Measurements from ENCODE around the gene MEX3C.

MEX3C gene

DNA sequence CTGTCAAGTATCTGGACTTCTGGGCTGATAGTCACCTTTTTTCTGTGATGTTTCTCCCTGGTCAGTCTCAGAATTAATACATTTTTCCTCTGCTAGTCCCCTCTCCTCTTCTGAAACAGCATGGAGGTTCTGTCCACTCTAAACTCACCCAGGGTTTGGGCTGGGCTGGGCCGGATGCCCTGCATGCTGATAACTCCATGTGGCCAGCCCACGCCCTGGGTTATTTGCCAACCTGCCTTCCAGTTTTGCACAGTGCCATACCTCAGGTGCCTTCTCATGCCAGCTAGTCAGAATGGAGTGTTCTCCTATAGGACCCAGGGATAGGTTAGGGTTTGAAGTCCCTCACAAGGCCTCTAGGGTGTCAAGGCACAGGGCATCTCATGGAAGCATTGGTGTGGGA, 32.2 kb downstream of the MEX3C start:
- TF ChIP-seq, protein P1, sequence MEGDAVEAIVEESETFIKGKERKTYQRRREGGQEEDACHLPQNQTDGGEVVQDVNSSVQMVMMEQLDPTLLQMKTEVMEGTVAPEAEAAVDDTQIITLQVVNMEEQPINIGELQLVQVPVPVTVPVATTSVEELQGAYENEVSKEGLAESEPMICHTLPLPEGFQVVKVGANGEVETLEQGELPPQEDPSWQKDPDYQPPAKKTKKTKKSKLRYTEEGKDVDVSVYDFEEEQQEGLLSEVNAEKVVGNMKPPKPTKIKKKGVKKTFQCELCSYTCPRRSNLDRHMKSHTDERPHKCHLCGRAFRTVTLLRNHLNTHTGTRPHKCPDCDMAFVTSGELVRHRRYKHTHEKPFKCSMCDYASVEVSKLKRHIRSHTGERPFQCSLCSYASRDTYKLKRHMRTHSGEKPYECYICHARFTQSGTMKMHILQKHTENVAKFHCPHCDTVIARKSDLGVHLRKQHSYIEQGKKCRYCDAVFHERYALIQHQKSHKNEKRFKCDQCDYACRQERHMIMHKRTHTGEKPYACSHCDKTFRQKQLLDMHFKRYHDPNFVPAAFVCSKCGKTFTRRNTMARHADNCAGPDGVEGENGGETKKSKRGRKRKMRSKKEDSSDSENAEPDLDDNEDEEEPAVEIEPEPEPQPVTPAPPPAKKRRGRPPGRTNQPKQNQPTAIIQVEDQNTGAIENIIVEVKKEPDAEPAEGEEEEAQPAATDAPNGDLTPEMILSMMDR (IDR thresholded peaks at IDR 0.05) = no peak
- TF ChIP-seq ZFX (IDR thresholded peaks at IDR 0.05; ENCODE audit: borderline replicate concordance) = no peak
- H3K27ac ChIP-seq = no peak overlapping the region

DNA sequence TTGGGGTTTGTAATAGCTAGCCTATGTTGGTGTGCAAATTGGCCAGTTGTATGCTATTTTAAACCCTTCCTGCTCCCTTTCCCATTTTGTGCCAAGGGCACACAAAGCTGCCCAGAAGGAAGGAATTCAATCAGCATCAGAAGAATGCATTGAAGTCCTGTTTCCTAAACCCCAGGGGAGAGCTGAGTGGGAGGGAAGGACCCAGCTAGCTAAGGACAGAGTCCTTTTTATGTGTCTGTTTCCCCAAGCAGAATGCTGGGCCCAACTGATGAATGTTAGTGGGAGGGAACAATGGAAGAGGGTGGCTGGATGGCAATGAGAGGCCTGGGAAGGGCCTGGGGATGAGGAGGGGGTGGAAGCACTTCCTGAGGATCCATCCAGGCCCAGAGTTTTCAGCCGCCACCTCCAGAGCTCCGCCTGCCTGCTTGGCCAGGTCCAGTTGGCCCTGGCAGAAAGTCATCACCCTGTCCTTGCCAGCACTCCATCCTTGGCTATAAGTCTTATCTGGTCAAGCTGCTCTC, 32.7 kb downstream of the MEX3C start:
- TF ChIP-seq, protein P1 (IDR thresholded peaks at IDR 0.05) = no peak
- TF ChIP-seq ZFX (IDR thresholded peaks at IDR 0.05; ENCODE audit: borderline replicate concordance) = no peak
- no peak overlapping the region for H3K27ac ChIP-seq

DNA sequence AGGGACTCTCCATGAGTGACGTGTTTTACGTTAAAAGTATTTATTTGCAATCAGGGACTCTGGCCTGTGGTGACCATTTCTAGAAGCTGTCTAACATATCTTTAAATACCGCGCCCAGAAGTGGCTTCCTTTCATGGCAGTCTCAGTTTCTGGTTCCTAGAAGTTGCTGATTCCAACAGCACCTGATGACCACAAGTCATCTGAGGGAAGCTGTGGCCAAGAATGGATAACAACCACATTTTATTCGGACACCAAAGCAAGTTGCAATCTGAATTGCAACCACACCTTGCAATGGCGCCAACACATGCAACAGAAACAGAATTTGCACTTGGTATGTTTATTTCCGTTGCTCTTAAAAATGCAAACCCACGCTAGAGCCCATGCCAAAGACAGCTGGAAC, 33.1 kb downstream of the MEX3C start:
- no peak overlapping the region for H3K27ac ChIP-seq
- TF ChIP-seq, protein P1 (IDR thresholded peaks at IDR 0.05) = no peak
- TF ChIP-seq ZFX (IDR thresholded peaks at IDR 0.05; ENCODE audit: borderline replicate concordance) = no peak

DNA sequence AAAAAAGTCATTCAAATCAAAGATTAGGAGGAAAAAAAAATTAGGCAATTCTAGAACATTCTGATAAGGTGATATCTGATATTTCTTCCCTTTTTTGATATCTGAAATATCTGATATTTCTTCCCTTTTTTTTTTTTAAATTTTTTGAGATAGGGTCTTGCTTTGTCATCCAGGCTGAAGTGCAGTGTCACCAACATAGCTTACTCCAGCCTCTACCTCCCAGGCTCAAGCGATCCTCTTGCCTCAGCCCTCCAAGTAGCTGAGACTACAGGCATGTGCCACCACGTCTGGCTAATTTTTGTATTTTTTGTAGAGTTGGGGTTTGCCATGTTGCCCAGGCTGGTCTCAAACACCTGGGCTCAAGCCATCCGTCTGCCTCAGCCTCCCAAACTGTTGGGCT, 33.9 kb downstream of the MEX3C start:
- no peak for TF ChIP-seq ZFX (IDR thresholded peaks at IDR 0.05; ENCODE audit: borderline replicate concordance)
- TF ChIP-seq, protein P1 (IDR thresholded peaks at IDR 0.05) = no peak
- no peak overlapping the region for H3K27ac ChIP-seq

DNA sequence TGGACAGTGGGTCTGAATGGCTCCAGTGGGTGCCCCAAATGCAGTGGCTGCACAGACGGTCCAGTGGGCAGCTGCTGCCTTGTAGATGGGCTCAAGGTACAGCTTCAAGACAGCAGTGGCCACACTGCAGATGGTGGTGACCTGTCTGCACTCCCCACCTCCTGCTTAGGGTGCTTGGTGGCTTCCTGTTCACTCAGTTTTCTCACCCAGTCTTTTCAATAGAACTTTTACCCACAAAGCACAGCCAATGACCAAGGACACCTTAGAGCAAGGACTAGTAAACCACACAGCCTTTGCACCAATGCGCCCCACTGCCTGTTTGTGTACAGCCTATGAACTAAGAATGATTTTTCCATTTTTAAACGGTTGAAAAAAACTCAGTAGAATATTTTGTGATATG, 34.9 kb downstream of the MEX3C start:
- H3K27ac ChIP-seq = no peak overlapping the region
- TF ChIP-seq, protein P1 (IDR thresholded peaks at IDR 0.05) = no peak
- TF ChIP-seq ZFX (IDR thresholded peaks at IDR 0.05; ENCODE audit: borderline replicate concordance) = no peak

DNA sequence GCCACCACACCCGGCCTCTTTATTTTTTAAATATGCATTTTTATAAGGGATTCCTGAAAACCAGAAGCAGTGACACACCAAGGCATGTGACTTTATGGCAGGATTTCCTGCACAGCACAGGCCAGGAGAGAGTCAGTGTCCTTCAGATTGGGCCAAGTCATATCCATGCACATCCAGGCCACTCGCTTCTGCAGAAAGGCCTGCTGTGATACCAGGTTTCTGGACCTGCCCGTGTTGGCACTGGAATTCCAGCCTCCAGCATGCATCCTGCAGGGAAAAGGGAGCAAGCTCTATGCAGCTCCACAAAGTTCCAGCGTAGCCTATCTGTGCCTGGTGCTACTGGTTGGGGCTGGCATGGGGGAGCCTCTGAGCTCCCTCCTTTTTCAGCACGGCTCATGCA, 36.8 kb downstream of the MEX3C start:
- no peak overlapping the region for H3K27ac ChIP-seq
- TF ChIP-seq, protein P1 (IDR thresholded peaks at IDR 0.05) = no peak
- no peak for TF ChIP-seq ZFX (IDR thresholded peaks at IDR 0.05; ENCODE audit: borderline replicate concordance)

DNA sequence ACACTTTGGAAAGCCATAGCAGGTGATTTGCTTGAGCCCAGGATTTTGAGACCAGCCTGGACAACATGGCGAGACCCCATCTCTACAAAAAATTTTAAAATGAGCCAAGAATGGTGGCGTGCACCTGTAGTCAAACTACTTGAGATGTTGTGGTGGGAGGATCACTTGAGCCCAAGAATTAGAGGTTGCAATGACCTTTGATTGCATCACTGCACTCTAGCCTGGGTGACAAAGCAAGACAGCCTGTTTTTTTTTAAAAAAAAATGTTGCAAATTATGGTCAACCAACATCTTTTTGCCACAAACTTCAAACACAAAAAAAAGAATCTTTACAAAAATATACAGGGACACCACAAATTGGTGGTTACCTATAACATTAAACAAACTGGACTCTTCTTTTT, 40.3 kb downstream of the MEX3C start:
- TF ChIP-seq, protein P1 (IDR thresholded peaks at IDR 0.05) = no peak
- no peak for TF ChIP-seq ZFX (IDR thresholded peaks at IDR 0.05; ENCODE audit: borderline replicate concordance)

More for the DNA sequence above, 40.3 kb downstream of the MEX3C start:
- no peak overlapping the region for H3K27ac ChIP-seq
